ENCODE results near the gene ARID5B.

- TF ChIP-seq FOS (IDR thresholded peaks at IDR 0.05; ENCODE audit: low read depth, low read length) (no peak), POLR2A (IDR thresholded peaks at IDR 0.05; ENCODE audit: low read depth, low read length) (no peak), CTCF (conservative IDR thresholded peaks at IDR 0.05; ENCODE audit: low read depth, low read length) (no peak)
Measured at GRCh38 chr10:61906562-61906901, 5.0 kb downstream of the ARID5B start.
